Endothelial cell (in vitro differentiated cells): ENCODE results near the gene S100A11. TPM values are rescaled to one million over a fixed set of nuclear protein-coding genes. Genes with fewer than 3 reads are reported as not detected.

Experiments used
- DNase-seq: peaks from one replicate; pipeline ENCODE4 v3.0.0; 2021; ENCODE audit warnings: low spot score
- H3K27ac Mint-ChIP-seq: one replicate; pipeline ENCODE4 v1.8.0; 2021; ENCODE audit warnings: mixed read lengths, inconsistent platforms; ENCODE audit not compliant: unreplicated experiment
- H3K27me3 Mint-ChIP-seq: one replicate; pipeline ENCODE4 v1.8.0; 2021; ENCODE audit warnings: mild to moderate bottlenecking, moderate library complexity, mixed read lengths, inconsistent platforms; ENCODE audit not compliant: unreplicated experiment
- H3K36me3 Mint-ChIP-seq: one replicate; pipeline ENCODE4 v1.8.0; 2021; ENCODE audit warnings: mild to moderate bottlenecking, low read depth, mixed read lengths, inconsistent platforms; ENCODE audit not compliant: unreplicated experiment
- H3K4me1 Mint-ChIP-seq: one replicate; pipeline ENCODE4 v1.8.0; 2021; ENCODE audit warnings: mild to moderate bottlenecking, mixed read lengths, inconsistent platforms; ENCODE audit not compliant: unreplicated experiment
- H3K4me3 Mint-ChIP-seq: one replicate; pipeline ENCODE4 v1.8.0; 2021; ENCODE audit warnings: mild to moderate bottlenecking, mixed read lengths, inconsistent platforms; ENCODE audit not compliant: unreplicated experiment
- H3K9me3 Mint-ChIP-seq: one replicate; pipeline ENCODE4 v1.8.0; 2021; ENCODE audit warnings: mixed read lengths, inconsistent platforms; ENCODE audit not compliant: unreplicated experiment
- total RNA-seq: library from RNA; stranded (reverse); fragmentation: NEBNext Ultra II Directional; extraction: Animal tissue kit (Norgen Biotek cat#: 25700); gene quantifications from one replicate; pipeline ENCODE4 v1.2.1, GENCODE V29; 2021; ENCODE audit not compliant: unreplicated experiment
- TF ChIP-seq, protein P1 (sequence below): fragments of 200-600 bp; sonication (generic); IDR thresholded peaks from one replicate; pipeline ENCODE4 v1.5.0; 2021; ENCODE audit warnings: antibody characterized with exemption; ENCODE audit not compliant: unreplicated experiment

Gene S100A11
- total RNA-seq, 1 donor from 2014 or later = 1,124 TPM

GRCh38 chr1:151984313-151984956 lies 52.4 kb downstream of the S100A11 start:
- no peak overlapping the region for H3K27ac Mint-ChIP-seq
- DNase-seq = no peak
- TF ChIP-seq, protein P1, sequence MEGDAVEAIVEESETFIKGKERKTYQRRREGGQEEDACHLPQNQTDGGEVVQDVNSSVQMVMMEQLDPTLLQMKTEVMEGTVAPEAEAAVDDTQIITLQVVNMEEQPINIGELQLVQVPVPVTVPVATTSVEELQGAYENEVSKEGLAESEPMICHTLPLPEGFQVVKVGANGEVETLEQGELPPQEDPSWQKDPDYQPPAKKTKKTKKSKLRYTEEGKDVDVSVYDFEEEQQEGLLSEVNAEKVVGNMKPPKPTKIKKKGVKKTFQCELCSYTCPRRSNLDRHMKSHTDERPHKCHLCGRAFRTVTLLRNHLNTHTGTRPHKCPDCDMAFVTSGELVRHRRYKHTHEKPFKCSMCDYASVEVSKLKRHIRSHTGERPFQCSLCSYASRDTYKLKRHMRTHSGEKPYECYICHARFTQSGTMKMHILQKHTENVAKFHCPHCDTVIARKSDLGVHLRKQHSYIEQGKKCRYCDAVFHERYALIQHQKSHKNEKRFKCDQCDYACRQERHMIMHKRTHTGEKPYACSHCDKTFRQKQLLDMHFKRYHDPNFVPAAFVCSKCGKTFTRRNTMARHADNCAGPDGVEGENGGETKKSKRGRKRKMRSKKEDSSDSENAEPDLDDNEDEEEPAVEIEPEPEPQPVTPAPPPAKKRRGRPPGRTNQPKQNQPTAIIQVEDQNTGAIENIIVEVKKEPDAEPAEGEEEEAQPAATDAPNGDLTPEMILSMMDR = no peak
- no peaks in the 10 kb centered on the region for H3K9me3 Mint-ChIP-seq
- no peaks in the 10 kb centered on the region for H3K27me3 Mint-ChIP-seq
- peaks cover 11% of the 10 kb centered on the region for H3K4me1 Mint-ChIP-seq
- peaks cover 12% of the 10 kb centered on the region for H3K36me3 Mint-ChIP-seq
- no peak overlapping the region for H3K4me3 Mint-ChIP-seq

Other genes with a start within 250 kb of the S100A11 start
- 27.2 TPM for gene TDRKH, start 246.5 kb downstream of the S100A11 start, total RNA-seq
- 0.13 TPM for gene LINGO4, start 231.6 kb downstream of the S100A11 start, total RNA-seq
- 1.0 TPM for gene RORC, start 205.2 kb downstream of the S100A11 start, total RNA-seq
- gene C2CD4D, start 197.2 kb downstream of the S100A11 start, total RNA-seq = 0.95 TPM
- not detected for gene THEM5, start 183.3 kb downstream of the S100A11 start, total RNA-seq
- 9.0 TPM for gene THEM4, start 127.5 kb downstream of the S100A11 start, total RNA-seq
- gene S100A10, start 43.1 kb downstream of the S100A11 start, total RNA-seq = 241 TPM
- not detected for gene TCHHL1, start 52.1 kb upstream of the S100A11 start, total RNA-seq
- 0.38 TPM for gene TCHH, start 78.4 kb upstream of the S100A11 start, total RNA-seq
- not detected for gene RPTN, start 122.2 kb upstream of the S100A11 start, total RNA-seq
- gene HRNR, start 187.2 kb upstream of the S100A11 start, total RNA-seq = not detected